HT1080 (cell line): ENCODE measurements around the gene OPCML. TPM values are rescaled to one million over a fixed set of nuclear protein-coding genes. Genes with fewer than 3 reads are reported as not detected.

Source experiments
- DNase-seq: peaks from one replicate; pipeline ENCODE4 v3.0.0-alpha.2; 2015; ENCODE audit warnings: low read depth
- total RNA-seq: library from RNA; depleted of rRNA; stranded (reverse); fragments of >200 nt; shearing (Covaris generic); gene quantifications from 2 replicates; pipeline ENCODE4 v1.2.3, GENCODE V29; 2014

Gene OPCML
- total RNA-seq, 1 experiment from 2014 or later, result 0.13 TPM

GRCh38 chr11:133302056-133302455 lies 230.2 kb downstream of the OPCML start:
- DNase-seq, result no peak

DNA sequence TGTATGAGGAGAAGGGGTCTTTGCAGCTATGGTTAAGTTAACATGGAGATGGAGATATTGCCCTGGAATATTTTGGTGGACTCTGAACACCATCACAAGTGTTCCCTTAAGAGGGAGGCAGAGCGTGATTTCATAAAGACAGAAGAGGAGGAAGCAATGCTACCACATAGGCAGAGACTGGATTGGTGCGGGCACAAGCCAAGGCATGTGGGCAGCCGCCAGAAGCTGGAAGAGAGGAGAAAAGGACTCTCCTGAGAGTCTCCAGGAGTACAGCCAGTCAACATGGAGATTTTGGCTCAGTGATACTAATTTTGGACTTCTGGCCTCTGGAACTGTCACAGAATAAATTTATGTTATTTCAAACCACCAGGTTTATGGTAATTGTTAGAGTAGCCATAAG lies 231.6 kb downstream of the OPCML start:
- no peak for DNase-seq

GRCh38 chr11:133291780-133292179 lies 240.5 kb downstream of the OPCML start:
- no peak for DNase-seq

DNA sequence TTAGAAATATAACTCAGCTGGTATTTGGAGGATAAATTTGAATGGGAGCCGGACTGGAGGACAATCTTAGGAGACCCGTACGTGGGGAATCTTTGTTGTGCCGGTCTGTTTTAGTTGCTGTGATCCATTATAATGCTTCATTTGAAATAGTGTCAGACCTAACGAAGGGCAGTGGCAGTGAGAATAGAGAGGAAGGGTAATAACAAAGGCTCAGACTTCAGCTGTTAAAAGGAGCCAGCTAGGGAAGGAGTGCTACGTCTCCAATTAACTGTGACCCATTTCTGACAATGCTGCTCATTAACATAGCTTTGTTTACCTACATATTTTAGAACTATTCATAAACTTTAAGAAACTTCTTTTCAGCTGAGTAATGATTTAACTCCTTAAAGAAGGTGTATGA lies 246.9 kb downstream of the OPCML start:
- DNase-seq, result no peak

- DNase-seq, result no peak
Measured at GRCh38 chr11:133284156-133284555, 248.1 kb downstream of the OPCML start.

DNA sequence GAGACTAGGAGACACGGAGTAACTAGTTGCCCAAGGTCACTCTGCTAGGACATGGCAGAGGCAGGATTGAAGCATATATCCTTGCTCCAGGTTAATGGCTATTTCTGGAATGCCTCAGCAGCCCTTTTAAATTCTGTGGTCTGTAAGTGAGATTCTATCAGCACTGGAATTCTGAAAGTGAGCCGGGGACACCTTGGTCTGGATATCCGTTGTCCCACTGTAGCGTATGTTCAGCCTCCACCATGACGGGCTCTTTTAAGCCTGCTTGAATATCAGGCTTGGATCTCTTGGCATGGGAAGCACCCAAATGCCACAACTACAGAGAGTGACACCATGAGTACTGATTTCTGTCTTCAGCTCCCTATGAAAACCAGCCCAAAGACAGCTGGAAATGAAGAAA lies 254.4 kb downstream of the OPCML start:
- DNase-seq, result no peak

DNA sequence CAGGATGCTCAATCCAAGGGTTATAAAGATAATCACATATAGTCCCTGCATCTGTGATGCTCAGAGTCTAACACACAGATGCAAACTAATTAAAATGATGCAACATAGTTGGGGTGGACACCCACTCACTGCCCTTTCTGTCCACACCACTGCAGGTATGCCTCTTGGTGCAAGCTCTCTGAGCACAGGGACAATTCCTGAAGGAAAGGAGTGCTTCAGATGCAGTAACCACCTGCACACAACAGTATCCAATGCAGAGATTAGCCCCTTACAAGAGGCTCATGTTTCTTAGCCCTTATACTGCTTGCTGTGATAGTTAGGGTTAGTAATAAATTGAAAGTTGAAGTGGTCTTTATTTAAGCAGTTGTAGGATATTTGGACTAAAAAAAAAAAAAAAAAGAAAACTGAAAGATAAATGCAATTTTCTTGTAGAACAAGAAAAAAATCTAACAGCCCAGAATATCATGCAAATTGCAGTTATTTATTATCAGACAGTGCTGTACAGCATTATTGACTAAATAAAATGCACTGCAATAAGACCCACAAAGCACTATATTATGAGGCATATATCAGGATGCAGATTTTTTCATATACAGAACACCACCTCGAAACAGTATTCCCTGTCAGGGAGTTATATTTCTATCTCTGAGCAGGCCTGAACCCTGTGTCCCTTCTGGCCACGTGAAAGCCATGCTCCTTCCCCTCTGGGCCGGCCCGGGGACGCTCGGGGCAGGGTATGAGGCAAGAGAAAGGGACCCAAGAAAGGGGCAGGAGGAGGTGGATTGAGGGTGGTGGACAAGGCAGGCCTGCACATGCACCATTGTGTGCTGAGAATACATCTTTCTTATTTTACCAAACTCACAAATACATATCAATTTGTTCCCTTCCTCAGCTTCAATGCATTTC lies 260.2 kb downstream of the OPCML start:
- no peak for DNase-seq

GRCh38 chr11:133271206-133271605 lies 261.1 kb downstream of the OPCML start:
- no peak for DNase-seq

GRCh38 chr11:133269267-133269666 lies 263.0 kb downstream of the OPCML start:
- DNase-seq, result no peak

DNA sequence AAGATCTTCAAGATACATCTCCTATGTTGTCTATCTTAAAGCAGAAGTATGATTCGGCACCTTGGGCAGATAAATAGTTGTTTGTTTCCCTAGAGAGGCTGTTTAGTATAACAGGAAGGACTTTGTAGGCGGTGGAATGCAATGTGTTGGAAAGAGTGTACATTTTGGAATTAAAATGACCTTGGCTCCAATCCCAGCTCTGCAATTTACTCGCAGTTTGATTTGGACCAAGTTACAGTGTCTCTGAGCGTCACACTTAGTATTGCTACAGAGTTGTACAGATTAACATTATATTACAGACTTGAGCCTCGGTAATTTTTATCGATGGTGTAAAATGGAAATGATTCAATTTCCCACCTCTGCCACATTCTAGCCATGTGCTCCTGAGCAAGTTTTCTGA lies 265.3 kb downstream of the OPCML start:
- no peak for DNase-seq

- DNase-seq, result no peak
Measured at GRCh38 chr11:133265530-133266035, 266.7 kb downstream of the OPCML start.

DNA sequence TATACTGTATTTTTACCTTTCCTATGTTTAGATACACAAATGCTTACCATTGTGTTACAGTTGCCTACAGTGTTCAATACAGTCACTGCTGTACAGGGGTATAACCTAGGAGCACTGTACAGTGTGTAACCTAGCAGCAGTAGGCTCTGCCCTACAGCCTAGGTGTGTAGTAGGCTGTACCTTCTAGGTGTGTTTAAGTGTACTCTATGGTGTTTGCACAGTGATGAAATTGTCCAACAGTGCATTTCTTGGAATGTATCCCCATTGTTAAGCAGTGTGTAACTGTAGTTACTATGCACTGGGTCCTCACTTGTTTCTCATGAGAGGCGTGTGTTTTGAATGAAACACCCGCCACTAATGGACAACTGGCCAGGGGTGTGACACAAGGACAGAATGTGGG lies 269.0 kb downstream of the OPCML start:
- no peak for DNase-seq

GRCh38 chr11:133258751-133259150 lies 273.6 kb downstream of the OPCML start:
- no peak for DNase-seq

DNA sequence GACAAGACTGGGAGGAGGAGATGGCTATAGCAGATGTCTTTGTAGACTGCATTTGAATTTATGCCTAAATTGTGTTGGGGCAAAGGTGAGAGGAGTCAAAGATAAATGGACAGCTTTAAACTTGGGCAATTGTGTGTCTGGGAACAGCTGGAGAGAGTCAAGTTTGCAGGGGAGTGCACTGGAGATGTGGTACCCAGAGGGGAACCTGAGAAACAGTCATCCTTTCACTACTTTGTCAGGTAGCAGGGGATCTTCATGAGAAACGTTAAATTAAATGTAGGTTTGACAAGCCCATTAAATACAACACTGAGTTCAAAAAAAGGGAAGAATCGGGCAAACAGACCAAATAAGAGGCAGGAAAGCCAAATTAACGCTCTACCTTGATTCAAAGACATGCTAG lies 277.7 kb downstream of the OPCML start:
- DNase-seq, result no peak

GRCh38 chr11:133253570-133253969 lies 278.7 kb downstream of the OPCML start:
- DNase-seq, result no peak

DNA sequence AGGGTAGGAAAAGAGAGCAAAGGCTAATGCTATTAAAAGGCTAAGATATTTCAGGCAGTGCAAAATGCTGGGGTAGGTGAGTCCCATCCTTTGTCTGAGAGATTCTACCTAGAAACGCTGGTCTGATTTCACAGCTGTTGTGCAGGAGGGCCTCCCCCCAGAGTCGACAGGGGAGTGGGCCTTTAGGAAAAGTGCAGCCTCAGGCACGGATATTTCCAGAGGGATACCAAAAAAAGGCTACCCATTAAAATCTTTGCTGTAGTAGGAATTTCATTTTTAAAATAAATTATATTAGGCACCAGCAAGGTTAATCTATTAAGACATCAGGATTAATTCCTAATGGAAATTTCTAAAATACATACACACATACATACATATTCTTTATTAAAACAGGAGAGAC lies 280.5 kb downstream of the OPCML start:
- DNase-seq, result no peak

GRCh38 chr11:133249530-133249929 lies 282.8 kb downstream of the OPCML start:
- no peak for DNase-seq

- DNase-seq, result no peak
Measured at GRCh38 chr11:133249065-133249464, 283.2 kb downstream of the OPCML start.

DNA sequence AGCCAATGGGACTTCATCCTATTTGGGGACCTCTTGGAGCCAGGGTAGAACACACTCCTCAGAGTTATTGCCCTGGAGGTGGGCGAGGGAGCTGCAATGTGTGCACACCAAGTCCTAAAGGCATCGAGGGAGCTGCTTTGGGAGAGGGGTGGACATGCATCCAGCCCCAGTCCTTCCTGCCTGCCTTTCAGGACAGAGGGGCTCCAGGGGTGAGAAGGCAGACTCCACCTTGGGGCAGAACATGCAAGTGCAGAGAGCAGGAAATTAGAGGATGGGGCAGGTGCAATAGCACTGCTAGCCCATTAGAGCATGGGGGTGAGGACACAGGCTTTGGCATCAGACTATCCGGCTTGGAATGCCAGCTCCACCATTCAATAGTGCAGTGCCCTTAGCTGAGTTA lies 288.5 kb downstream of the OPCML start:
- DNase-seq, result no peak

- DNase-seq, result no peak
Measured at GRCh38 chr11:133240908-133241655, 291.2 kb downstream of the OPCML start.

- DNase-seq, result no peak
Measured at GRCh38 chr11:133239575-133239974, 292.7 kb downstream of the OPCML start.

GRCh38 chr11:133238495-133238894 lies 293.8 kb downstream of the OPCML start:
- DNase-seq, result no peak
